DOHH2 (cell line): ENCODE results near the gene CIAO2A.
"Not testable (repeated sequence)": the region's sequence is repeated elsewhere in the genome, so short reads cannot be mapped to it uniquely, and the experiment has no call there.

Experiments
- H3F3A ChIP-seq: fragments of 200-600 bp; sonication (generic), shearing (Covaris generic); 2 replicates; pipeline ENCODE4 v1.6.0; 2016; ENCODE audit warnings: antibody characterized with exemption, mild to moderate bottlenecking; ENCODE audit not compliant: control insufficient read depth, insufficient read depth
- H3K27ac ChIP-seq: fragments of 200-600 bp; sonication (generic); 2 replicates; pipeline ENCODE4 v1.5.1; 2014; ENCODE audit warnings: low read depth, mild to moderate bottlenecking, low read length, moderate library complexity
- H3K27me3 ChIP-seq: fragments of 200-600 bp; sonication (generic); 2 replicates; pipeline ENCODE4 v1.6.1; 2014; ENCODE audit warnings: mild to moderate bottlenecking, low read length, mixed read lengths; ENCODE audit not compliant: control insufficient read depth
- H3K36me3 ChIP-seq: fragments of 200-600 bp; sonication (generic); 2 replicates; pipeline ENCODE4 v1.6.1; 2014; ENCODE audit warnings: mild to moderate bottlenecking, low read length, moderate library complexity, mixed read lengths; ENCODE audit not compliant: control insufficient read depth
- H3K4me1 ChIP-seq: fragments of 200-600 bp; sonication (generic); 2 replicates; pipeline ENCODE4 v1.6.1; 2014; ENCODE audit warnings: mild to moderate bottlenecking, low read length, mixed read lengths; ENCODE audit not compliant: control insufficient read depth
- H3K4me2 ChIP-seq: fragments of 200-600 bp; sonication (generic); 2 replicates; pipeline ENCODE4 v1.6.0; 2014; ENCODE audit warnings: mild to moderate bottlenecking, low read length, moderate library complexity
- H3K4me3 ChIP-seq: fragments of 200-600 bp; sonication (generic); 2 replicates; pipeline ENCODE4 v1.5.1; 2014; ENCODE audit warnings: mild to moderate bottlenecking, low read length, mixed read lengths
- H3K79me2 ChIP-seq: fragments of 200-600 bp; sonication (generic); 2 replicates; pipeline ENCODE4 v1.6.1; 2014; ENCODE audit warnings: mild to moderate bottlenecking, low read length, mixed read lengths; ENCODE audit not compliant: control insufficient read depth
- H3K9me2 ChIP-seq: fragments of 200-600 bp; sonication (generic); replicated peaks from 2 replicates; pipeline ENCODE4 v1.6.1; 2014; ENCODE audit warnings: mild to moderate bottlenecking, low read length, mixed read lengths; ENCODE audit not compliant: control insufficient read depth
- H3K9me3 ChIP-seq: fragments of 200-600 bp; sonication (generic); 2 replicates; pipeline ENCODE4 v1.6.1; 2014; ENCODE audit warnings: antibody characterized with exemption, low read length, mixed read lengths; ENCODE audit not compliant: control insufficient read depth, insufficient read depth
- H4K20me1 ChIP-seq: fragments of 200-600 bp; sonication (generic); 2 replicates; pipeline ENCODE4 v1.6.0; 2014; ENCODE audit warnings: low read depth, mild to moderate bottlenecking, antibody characterized with exemption, low read length, moderate library complexity; ENCODE audit not compliant: control insufficient read depth, insufficient read depth
- EZH2phosphoT487 ChIP-seq: fragments of 200-600 bp; sonication (generic); IDR thresholded peaks from 2 replicates; pipeline ENCODE4 v1.6.1; 2017; ENCODE audit warnings: borderline replicate concordance, mild to moderate bottlenecking, antibody characterized with exemption, low read length, moderate library complexity, mixed read lengths
- TF ChIP-seq, protein P1 (sequence below): fragments of 200-600 bp; sonication (generic); IDR thresholded peaks from one replicate; pipeline ENCODE4 v1.5.1; 2014; ENCODE audit warnings: antibody characterized with exemption, mild to moderate bottlenecking, low read depth, low read length; ENCODE audit not compliant: poor library complexity, severe bottlenecking

CIAO2A gene

GRCh38 chr15:64125978-64126377 is 32.3 kb upstream of the CIAO2A start:
- H3K9me2 ChIP-seq: no peaks in the 10 kb centered on the region
- H3K27me3 ChIP-seq: no peaks in the 10 kb centered on the region
- H3K36me3 ChIP-seq: peaks cover 74% of the 10 kb centered on the region
- no peaks in the 10 kb centered on the region for H4K20me1 ChIP-seq
- TF ChIP-seq, protein P1, sequence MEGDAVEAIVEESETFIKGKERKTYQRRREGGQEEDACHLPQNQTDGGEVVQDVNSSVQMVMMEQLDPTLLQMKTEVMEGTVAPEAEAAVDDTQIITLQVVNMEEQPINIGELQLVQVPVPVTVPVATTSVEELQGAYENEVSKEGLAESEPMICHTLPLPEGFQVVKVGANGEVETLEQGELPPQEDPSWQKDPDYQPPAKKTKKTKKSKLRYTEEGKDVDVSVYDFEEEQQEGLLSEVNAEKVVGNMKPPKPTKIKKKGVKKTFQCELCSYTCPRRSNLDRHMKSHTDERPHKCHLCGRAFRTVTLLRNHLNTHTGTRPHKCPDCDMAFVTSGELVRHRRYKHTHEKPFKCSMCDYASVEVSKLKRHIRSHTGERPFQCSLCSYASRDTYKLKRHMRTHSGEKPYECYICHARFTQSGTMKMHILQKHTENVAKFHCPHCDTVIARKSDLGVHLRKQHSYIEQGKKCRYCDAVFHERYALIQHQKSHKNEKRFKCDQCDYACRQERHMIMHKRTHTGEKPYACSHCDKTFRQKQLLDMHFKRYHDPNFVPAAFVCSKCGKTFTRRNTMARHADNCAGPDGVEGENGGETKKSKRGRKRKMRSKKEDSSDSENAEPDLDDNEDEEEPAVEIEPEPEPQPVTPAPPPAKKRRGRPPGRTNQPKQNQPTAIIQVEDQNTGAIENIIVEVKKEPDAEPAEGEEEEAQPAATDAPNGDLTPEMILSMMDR: no peak
- no peak for TF ChIP-seq EZH2phosphoT487
- no peaks in the 10 kb centered on the region for H3K79me2 ChIP-seq
- no peak overlapping the region for H3K4me3 ChIP-seq
- H3K9me3 ChIP-seq: no peaks in the 10 kb centered on the region
- H3K4me1 ChIP-seq: no peaks in the 10 kb centered on the region
- no peak overlapping the region for H3K27ac ChIP-seq
- no peak overlapping the region for H3K4me2 ChIP-seq
- H3F3A ChIP-seq: no peaks in the 10 kb centered on the region

- no peak overlapping the region for H3K4me2 ChIP-seq
- H3K27ac ChIP-seq: no peak overlapping the region
- H3K4me3 ChIP-seq: no peak overlapping the region
- H3K9me2 ChIP-seq: no peaks in the 10 kb centered on the region
- H3F3A ChIP-seq: no peaks in the 10 kb centered on the region
- H3K36me3 ChIP-seq: peaks cover 74% of the 10 kb centered on the region
- H3K79me2 ChIP-seq: no peaks in the 10 kb centered on the region
- H3K4me1 ChIP-seq: no peaks in the 10 kb centered on the region
- TF ChIP-seq, protein P1: no peak
- no peak for TF ChIP-seq EZH2phosphoT487
- H3K27me3 ChIP-seq: no peaks in the 10 kb centered on the region
- H4K20me1 ChIP-seq: no peaks in the 10 kb centered on the region
- H3K9me3 ChIP-seq: no peaks in the 10 kb centered on the region
Observed at GRCh38 chr15:64122936-64123351, 29.3 kb upstream of the CIAO2A start.

GRCh38 chr15:64122444-64122843 is 28.8 kb upstream of the CIAO2A start:
- no peak overlapping the region for H3K27ac ChIP-seq
- H3K4me2 ChIP-seq: no peak overlapping the region
- no peaks in the 10 kb centered on the region for H3K27me3 ChIP-seq
- TF ChIP-seq, protein P1: no peak
- no peak for TF ChIP-seq EZH2phosphoT487
- no peaks in the 10 kb centered on the region for H3K9me3 ChIP-seq
- no peaks in the 10 kb centered on the region for H4K20me1 ChIP-seq
- H3K79me2 ChIP-seq: no peaks in the 10 kb centered on the region
- H3K9me2 ChIP-seq: no peaks in the 10 kb centered on the region
- H3K4me1 ChIP-seq: no peaks in the 10 kb centered on the region
- H3K4me3 ChIP-seq: no peak overlapping the region
- no peaks in the 10 kb centered on the region for H3F3A ChIP-seq
- peaks cover 74% of the 10 kb centered on the region for H3K36me3 ChIP-seq

- Histone ChIP-seq H3K4me2 (no peak overlapping the region), H3K79me2 (no peaks in the 10 kb centered on the region), H3K9me3 (no peaks in the 10 kb centered on the region), H3K36me3 (peaks cover 72% of the 10 kb centered on the region), H3F3A (no peaks in the 10 kb centered on the region), H4K20me1 (no peaks in the 10 kb centered on the region), H3K9me2 (no peaks in the 10 kb centered on the region), H3K27ac (no peak overlapping the region), H3K27me3 (no peaks in the 10 kb centered on the region), H3K4me1 (no peaks in the 10 kb centered on the region), H3K4me3 (no peak overlapping the region)
- TF ChIP-seq, protein P1: no peak
- TF ChIP-seq EZH2phosphoT487: no peak
Observed at GRCh38 chr15:64121614-64122013, 28.0 kb upstream of the CIAO2A start.

DNA sequence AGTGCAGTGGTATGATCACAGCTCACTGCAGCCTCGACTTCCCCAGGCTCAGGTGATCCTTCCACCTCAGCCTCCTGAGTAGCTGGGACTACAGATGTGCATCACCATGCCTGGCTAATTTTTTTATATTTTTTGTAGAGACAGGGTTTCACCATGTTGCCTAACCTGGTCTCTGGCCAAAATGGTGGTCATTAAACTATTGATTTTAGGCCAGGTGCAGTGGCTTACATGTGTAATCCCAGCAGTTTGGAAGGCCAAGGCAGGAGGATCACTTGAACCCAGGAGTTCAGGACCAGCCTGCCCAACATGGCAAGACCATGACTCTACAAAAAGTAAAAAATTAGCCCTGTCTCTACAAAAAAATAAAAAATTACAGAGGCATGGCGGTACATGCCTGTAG is 26.7 kb upstream of the CIAO2A start:
- not testable (repeated sequence) for H3K4me3 ChIP-seq, H3K9me2 ChIP-seq, H3F3A ChIP-seq, H3K4me2 ChIP-seq, H3K9me3 ChIP-seq, H3K79me2 ChIP-seq, H3K4me1 ChIP-seq, H3K27me3 ChIP-seq, H4K20me1 ChIP-seq, H3K27ac ChIP-seq
- peaks cover 81% of the 10 kb centered on the region for H3K36me3 ChIP-seq
